Upper lobe of left lung (tissue), 4 donors: Measurements from ENCODE around the gene PLEKHA4.

Source experiments
- EP300 ChIP-seq, 4 donors: sonication (generic); formaldehyde crosslinking; IDR thresholded peaks; one replicate each; pipeline ENCODE4 v1.5.1; 2017; ENCODE audit warnings: antibody characterized with exemption in 4 of 4, control low read depth in 2 of 4
- POLR2A ChIP-seq, 4 donors: fragments of 450-650 bp; IDR thresholded peaks; one replicate each; pipeline ENCODE4 v1.5.1; 2016 to 2017; ENCODE audit warnings: antibody characterized with exemption in 4 of 4, mild to moderate bottlenecking in 2 of 4
- POLR2AphosphoS5 ChIP-seq, 2 donors: sonication (generic); formaldehyde crosslinking; IDR thresholded peaks; one replicate each; pipeline ENCODE4 v1.5.1; 2017; ENCODE audit warnings: antibody characterized with exemption in 2 of 2

- TF ChIP-seq POLR2AphosphoS5 (IDR thresholded peaks at IDR 0.05) (no peak), EP300 (IDR thresholded peaks at IDR 0.05) (no peak), POLR2A (IDR thresholded peaks at IDR 0.05) (no peak)
These were observed 45.9 kb downstream of the PLEKHA4 start for GRCh38 chr19:48822514-48822913.
